Measurements from ENCODE around the gene KDM4B. TPM values are rescaled to one million over a fixed set of nuclear protein-coding genes. Genes with fewer than 3 reads are reported as not detected.

The KDM4B gene
- total RNA-seq, 4 donors from 2014 or later: 26.6 to 84.2 (median 39.9) TPM

GRCh38 chr19:5052945-5053485, 84.1 kb downstream of the KDM4B start:
- TF ChIP-seq CTCF (IDR thresholded peaks at IDR 0.05): no peak
- TF ChIP-seq EP300 (IDR thresholded peaks at IDR 0.05; ENCODE audit: low read depth): no peak
- no peak overlapping the region for H3K4me3 ChIP-seq
- 93% methylated on average over 14 of the region's 16 CpGs; no CpG with 5 or more reads in 1 of the 2 donors for WGBS, 2 donors (ENCODE audit: low coverage in 1 of 2)
- no peak for DNase-seq
- H3K27me3 ChIP-seq: no peaks in the 10 kb centered on the region
- in situ Hi-C loops (cut with MboI; ENCODE audit: low pct_ligation_motif_present in 1 of 4, low pct_unique_long_range_greater_than_20kb in 1 of 4, low sequenced_read_pairs in 3 of 4): loop anchor here in 1 of 4 donors (25.0 kb wide), 1 partner anchor 534 kb away; no protein-coding TSS in a partner anchor
- intact Hi-C loops (cut with DNase I; ENCODE audit: low total_unique reads): no loop called here
- no peaks in the 10 kb centered on the region for H3K36me3 ChIP-seq
- no peak overlapping the region for H3K27ac ChIP-seq
- H3K9me3 ChIP-seq: no peaks in the 10 kb centered on the region
- peaks cover 14 to 17% (median 16%) of the 10 kb centered on the region in 4 donors for H3K4me1 ChIP-seq

- TF ChIP-seq EP300 (IDR thresholded peaks at IDR 0.05; ENCODE audit: low read depth): no peak
- TF ChIP-seq POLR2A (IDR thresholded peaks at IDR 0.05): no peak
- TF ChIP-seq CTCF (IDR thresholded peaks at IDR 0.05): no peak
- no peak for TF ChIP-seq POLR2AphosphoS5 (IDR thresholded peaks at IDR 0.05)
- WGBS, 2 donors (ENCODE audit: low coverage in 1 of 2): 84% methylated on average over 11 of the region's 11 CpGs; no CpG with 5 or more reads in 1 of the 2 donors
- Histone ChIP-seq H3K4me1 (peaks cover 9 to 10% (median 10%) of the 10 kb centered on the region in 4 donors), H3K36me3 (no peaks in the 10 kb centered on the region), H3K27me3 (no peaks in the 10 kb centered on the region), H3K27ac (no peak overlapping the region), H3K9me3 (no peaks in the 10 kb centered on the region), H3K4me3 (no peak overlapping the region)
- intact Hi-C loops (cut with DNase I; ENCODE audit: low total_unique reads) (no loop called here), in situ Hi-C loops (cut with MboI; ENCODE audit: low pct_ligation_motif_present in 1 of 4, low pct_unique_long_range_greater_than_20kb in 1 of 4, low sequenced_read_pairs in 3 of 4) (loop anchor here in 1 of 4 donors (25.0 kb wide), 1 partner anchor 534 kb away; no protein-coding TSS in a partner anchor)
- DNase-seq: no peak
Observed at GRCh38 chr19:5053661-5054060, 84.7 kb downstream of the KDM4B start.

- in situ Hi-C loops (cut with MboI; ENCODE audit: low pct_ligation_motif_present in 1 of 4, low pct_unique_long_range_greater_than_20kb in 1 of 4, low sequenced_read_pairs in 3 of 4) (loop anchor here in 1 of 4 donors (25.0 kb wide), 1 partner anchor 532 kb away; no protein-coding TSS in a partner anchor), intact Hi-C loops (cut with DNase I; ENCODE audit: low total_unique reads) (no loop called here)
- Histone ChIP-seq H3K27ac (no peak overlapping the region), H3K4me1 (no peaks in the 10 kb centered on the region), H3K9me3 (no peaks in the 10 kb centered on the region), H3K27me3 (no peaks in the 10 kb centered on the region), H3K4me3 (no peak overlapping the region), H3K36me3 (no peaks in the 10 kb centered on the region)
- TF ChIP-seq POLR2A (IDR thresholded peaks at IDR 0.05) (no peak), POLR2AphosphoS5 (IDR thresholded peaks at IDR 0.05) (no peak), CTCF (IDR thresholded peaks at IDR 0.05) (no peak), EP300 (IDR thresholded peaks at IDR 0.05; ENCODE audit: low read depth) (no peak)
- DNase-seq: no peak
- 90 to 91% methylated on average over 2 to 31 of the region's 35 CpGs for WGBS, 2 donors (ENCODE audit: low coverage in 1 of 2)
Observed at GRCh38 chr19:5054551-5055456, 85.9 kb downstream of the KDM4B start.

- TF ChIP-seq CTCF (IDR thresholded peaks at IDR 0.05) (no peak), POLR2AphosphoS5 (IDR thresholded peaks at IDR 0.05) (no peak), POLR2A (IDR thresholded peaks at IDR 0.05) (no peak), EP300 (IDR thresholded peaks at IDR 0.05; ENCODE audit: low read depth) (no peak)
- intact Hi-C loops (cut with DNase I; ENCODE audit: low total_unique reads): no loop called here
- Histone ChIP-seq H3K36me3 (no peaks in the 10 kb centered on the region), H3K27me3 (no peaks in the 10 kb centered on the region), H3K9me3 (no peaks in the 10 kb centered on the region), H3K4me3 (no peak overlapping the region), H3K4me1 (no peaks in the 10 kb centered on the region), H3K27ac (no peak overlapping the region)
- in situ Hi-C loops (cut with MboI; ENCODE audit: low pct_ligation_motif_present in 1 of 4, low pct_unique_long_range_greater_than_20kb in 1 of 4, low sequenced_read_pairs in 3 of 4): loop anchor here in 1 of 4 donors (25.0 kb wide), 1 partner anchor 532 kb away; no protein-coding TSS in a partner anchor
- no peak for DNase-seq
- WGBS, 2 donors (ENCODE audit: low coverage in 1 of 2): 89 to 92% methylated on average over 2 to 13 of the region's 13 CpGs
Observed at GRCh38 chr19:5055457-5055776, 86.5 kb downstream of the KDM4B start.

Data from transverse colon (tissue), 4 donors.